ENCODE data around the gene RBMS3.

DNA sequence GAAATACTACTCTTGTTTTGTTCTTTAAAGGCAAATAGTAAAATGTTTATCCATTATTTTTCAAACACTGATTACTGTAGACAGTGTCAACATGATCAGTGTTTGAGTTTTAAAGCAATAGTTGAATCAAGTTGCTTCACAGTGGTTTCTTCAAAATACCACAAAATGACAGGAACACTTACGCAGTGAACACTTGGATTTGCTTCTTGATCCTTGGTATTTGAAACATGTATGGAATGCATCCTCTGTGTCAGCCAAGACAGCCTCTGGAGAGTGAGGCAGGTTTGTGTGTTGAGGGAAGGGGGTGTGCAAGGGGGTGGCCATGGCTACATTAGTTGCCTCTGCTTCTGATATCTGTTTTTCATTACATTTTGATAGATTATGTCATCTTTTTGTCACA lies 413.0 kb downstream of the RBMS3 start:
- TF ChIP-seq CTBP1 (IDR thresholded peaks at IDR 0.05; ENCODE audit: borderline replicate concordance) = no peak
- TF ChIP-seq, protein P1, sequence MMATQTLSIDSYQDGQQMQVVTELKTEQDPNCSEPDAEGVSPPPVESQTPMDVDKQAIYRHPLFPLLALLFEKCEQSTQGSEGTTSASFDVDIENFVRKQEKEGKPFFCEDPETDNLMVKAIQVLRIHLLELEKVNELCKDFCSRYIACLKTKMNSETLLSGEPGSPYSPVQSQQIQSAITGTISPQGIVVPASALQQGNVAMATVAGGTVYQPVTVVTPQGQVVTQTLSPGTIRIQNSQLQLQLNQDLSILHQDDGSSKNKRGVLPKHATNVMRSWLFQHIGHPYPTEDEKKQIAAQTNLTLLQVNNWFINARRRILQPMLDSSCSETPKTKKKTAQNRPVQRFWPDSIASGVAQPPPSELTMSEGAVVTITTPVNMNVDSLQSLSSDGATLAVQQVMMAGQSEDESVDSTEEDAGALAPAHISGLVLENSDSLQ (IDR thresholded peaks at IDR 0.05) = no peak
- no peak for TF ChIP-seq NFRKB (IDR thresholded peaks at IDR 0.05)
- TF ChIP-seq ZNF384 (IDR thresholded peaks at IDR 0.05) = no peak
- TF ChIP-seq SUZ12 (IDR thresholded peaks at IDR 0.05) = no peak
- TF ChIP-seq SP1 (IDR thresholded peaks at IDR 0.05) = no peak
- no peak for TF ChIP-seq ELF4 (IDR thresholded peaks at IDR 0.05)
- TF ChIP-seq LEF1 (IDR thresholded peaks at IDR 0.05; ENCODE audit: borderline replicate concordance) = no peak

All from HEK293T (cell line).